GM21381 (cell line): ENCODE results near the gene SCN9A.
"Not testable (repeated sequence)": the region's sequence is repeated elsewhere in the genome, so short reads cannot be mapped to it uniquely, and the experiment has no call there.

Source experiments
- ATAC-seq: cut with Tn5 transposase; IDR thresholded peaks from one replicate; pipeline ENCODE4 v1.9.1; 2021; ENCODE audit warnings: mild to moderate bottlenecking, moderate library complexity; ENCODE audit not compliant: unreplicated experiment

SCN9A gene

DNA sequence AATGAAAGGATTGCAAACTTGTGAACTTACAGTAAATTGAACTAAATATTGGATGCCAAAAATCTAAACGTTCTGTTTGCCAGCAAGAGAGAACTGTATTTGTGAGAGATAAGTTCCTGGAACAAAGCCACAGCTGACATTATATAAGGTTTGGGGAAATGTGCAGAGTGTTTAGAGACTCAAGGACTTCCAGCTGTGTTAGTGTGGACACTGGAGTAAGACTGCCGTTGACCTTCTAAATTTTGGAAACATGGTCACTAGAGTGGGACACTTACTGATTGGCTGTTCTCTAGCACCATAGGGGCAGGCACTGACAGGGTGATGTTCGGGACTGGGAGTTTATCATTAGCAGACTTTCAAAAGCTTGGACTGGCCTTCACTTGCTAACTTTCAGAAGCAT is 40.5 kb downstream of the SCN9A start:
- no peak for ATAC-seq

DNA sequence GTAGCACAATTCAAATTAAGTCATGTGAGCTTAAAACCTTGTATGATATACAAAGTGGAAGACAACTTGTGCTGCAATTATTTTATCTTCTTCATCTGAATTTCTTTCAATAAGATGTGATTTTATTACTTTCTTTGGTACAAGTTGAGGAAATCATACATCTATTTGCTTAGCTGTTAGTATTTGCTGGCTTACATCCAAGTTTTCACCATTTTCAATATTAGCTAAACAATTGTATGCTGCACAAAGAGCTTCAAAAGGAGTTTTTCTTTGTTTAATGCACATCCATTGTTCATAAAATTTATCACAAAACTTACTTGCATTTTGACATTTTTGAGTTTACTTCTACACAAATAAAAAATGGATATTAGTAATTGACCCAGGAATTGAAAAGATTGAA is 40.9 kb downstream of the SCN9A start:
- ATAC-seq = no peak

DNA sequence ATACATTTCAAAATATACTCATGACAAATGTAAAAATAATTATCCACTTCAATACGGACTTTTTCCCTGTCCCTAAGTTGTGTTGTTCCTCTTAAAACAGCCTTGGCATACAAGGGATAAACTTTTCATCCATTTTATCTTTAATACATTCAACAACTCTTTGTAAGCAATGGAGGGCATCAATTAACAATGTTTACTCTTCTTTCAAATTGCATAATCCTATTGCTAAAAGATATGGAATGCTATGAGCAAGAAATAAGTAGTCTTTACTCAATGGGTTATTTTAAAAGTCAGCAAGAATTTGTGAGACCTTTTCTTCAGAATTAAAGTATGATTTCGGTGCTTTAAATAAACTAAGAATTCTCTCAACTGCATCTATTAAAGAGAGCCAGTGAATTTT is 41.9 kb downstream of the SCN9A start:
- no peak for ATAC-seq

DNA sequence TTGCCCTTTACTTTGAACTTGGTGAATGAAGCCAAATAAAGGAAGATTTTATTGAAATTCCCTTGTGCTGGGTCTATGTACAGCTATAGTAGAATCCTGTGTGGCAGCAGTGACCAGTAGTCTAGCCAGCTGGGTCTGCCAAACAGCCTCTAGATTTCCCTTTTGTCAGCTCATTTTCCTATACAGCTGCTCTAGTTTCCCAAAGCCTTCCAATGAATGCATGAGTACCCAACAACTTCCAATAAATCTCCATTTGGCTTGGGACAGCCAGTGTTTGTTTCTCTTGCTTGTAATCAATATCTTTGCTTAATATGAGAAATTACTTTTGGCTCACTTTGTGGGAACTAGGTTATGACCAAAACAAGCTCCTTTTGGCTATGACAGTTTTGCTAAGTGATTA is 43.6 kb downstream of the SCN9A start:
- no peak for ATAC-seq

DNA sequence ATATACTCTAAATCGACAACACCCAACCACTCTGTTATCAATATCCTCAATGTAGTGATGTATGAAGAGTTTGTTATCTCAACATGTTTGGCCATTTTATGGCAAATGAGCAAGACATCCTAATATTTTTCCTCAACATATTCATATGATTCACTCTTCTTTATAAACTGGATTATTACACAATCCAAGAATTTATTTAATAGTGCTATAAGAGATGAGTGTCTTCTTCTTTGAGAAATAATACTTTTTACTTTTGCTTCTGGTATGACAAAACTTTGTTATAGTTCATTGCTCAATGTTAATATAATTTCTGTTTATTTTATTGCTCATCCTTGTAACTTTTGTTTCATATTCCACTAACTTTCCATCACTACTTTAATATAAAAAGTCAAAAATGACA is 44.3 kb downstream of the SCN9A start:
- ATAC-seq = no peak

DNA sequence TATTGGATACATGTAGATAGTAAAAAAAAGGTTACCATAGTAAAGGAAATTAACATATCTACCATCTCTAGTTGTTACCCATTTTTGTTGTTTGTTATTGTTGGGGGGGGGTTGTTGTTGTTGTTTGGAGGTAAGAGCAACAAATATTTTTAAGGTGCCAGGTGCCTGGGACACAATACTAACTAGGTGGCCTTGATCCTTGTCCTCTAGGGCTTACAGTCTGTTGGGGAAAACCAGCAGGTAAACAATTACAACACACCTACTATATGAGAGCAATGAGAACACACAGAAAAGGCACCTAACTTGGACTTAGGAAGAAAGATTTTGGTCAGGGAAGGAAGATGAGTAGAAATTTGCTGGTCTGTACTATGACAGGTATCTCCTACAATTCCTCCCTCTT is 46.3 kb downstream of the SCN9A start:
- no peak for ATAC-seq

DNA sequence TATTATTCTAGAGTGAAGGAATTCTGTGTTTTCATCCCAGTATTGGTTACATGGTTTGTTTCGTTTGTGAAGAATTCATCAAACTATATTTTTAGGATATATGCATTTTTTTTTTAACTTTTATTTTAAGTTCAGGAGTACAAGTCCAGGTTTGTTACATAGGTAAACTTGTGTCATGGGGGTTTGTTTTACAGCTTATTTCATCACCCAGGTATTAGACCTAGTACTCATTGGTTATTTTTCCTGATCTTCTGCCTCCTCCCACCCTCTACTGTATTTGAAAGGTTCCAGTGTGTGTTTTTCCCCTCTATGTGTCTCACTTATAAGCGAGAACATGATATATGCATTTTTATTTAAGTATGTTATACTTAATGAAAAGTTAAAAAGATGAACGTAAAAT is 47.6 kb downstream of the SCN9A start:
- ATAC-seq = no peak

DNA sequence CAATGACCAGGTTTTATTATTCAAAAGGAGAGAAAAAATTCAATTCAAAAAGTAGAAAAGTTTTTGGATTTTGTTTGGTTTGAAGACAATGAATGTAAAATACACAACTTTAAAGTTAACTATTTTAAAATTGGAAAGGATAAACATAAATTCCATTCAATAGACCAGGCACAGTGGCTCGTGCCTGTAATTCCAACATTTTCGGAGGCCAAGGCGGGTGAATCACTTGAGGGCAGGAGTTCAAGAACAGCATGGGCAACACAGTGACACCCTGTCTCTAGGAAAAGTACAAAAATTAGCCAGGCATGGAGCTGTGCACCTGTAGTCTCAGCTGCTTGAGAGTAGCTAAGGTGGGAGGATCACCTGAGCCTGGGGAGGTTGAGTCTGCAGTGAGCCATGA is 54.7 kb downstream of the SCN9A start:
- no peak for ATAC-seq

DNA sequence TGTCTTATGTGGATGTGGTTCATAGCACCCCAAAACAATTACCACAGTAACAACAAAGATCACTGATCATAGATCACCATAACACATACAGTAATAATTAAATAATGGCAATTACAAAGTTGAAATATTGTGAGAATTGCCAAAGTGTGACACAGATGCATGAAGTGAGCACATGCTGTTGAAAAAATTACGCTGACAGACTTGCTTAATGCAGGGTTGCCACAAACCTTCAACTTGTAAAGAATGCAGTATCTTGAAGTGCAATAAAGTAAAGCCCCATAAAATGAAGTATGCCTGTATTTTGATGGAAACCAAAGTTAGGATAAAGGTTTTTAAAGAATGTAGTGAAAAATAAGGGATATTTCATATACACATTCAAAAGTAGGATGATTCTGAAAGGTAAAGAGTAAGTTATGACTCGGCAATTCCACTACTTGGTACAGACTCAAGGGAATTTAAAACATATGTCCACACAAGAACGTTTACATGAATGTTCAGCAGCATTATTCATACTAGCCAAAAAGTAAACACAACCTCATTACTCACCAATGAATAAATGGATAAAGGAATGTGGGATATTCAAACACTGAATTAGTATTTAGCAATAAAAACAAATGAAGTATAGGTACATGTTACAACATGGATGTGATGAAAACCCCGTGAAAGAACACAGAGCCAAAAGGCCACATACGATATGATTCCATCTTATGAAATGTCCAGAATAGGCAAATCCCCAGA is 61.6 kb downstream of the SCN9A start:
- ATAC-seq = no peak

DNA sequence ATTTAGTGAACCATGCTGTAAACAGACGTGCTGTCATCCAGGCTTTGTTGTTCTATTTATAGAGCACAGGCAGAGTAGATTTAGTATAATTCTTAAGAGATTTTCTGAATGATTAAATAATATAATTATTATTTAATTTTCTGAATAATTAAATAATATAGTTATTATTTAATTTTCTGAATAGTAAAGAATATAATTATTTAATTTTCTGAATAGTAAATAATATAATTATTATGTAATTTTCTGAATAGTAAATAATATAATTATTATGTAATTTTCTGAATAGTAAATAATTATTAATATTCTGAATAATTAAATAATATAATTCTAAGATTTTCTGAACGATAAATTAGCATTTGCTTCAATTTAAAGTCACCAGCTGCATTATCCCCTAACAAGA is 62.9 kb downstream of the SCN9A start:
- not testable (repeated sequence) for ATAC-seq

DNA sequence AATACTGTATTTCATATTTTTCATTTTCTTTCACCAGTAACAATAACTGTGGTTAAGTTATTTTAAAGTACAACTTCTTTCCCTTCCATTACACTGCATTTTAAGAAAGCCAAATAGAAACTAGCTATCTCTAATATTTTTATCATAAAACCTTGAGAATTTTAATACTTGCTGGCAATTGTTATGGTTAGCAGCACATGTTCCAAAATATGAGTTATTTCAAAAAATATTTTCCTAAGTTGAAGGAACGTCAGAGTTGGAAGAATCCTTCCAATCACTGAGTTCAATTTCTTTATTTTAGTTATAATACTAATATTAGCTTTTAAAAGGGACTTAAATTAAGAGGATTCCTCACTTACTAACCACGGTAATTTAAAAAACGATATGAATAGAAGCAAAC is 68.4 kb downstream of the SCN9A start:
- ATAC-seq = no peak

DNA sequence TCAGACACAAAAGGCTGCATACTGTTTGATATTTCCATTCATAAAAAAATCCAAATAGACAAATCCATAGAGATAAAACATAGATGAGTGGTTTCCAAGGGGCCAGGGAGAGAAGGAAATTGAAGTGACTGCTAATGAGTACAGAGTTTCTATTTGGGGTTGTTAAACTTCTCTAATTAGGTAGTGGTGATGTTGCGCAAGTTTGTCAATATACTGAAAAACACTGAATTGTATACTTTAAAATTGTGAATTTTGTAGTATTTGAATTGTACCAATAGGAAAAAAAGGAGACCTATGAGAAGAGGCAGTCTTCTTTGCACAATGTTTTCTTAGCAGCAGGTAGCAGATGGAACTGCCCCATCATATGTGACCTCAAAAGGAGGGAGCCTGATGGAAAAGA is 71.1 kb downstream of the SCN9A start:
- ATAC-seq = no peak

DNA sequence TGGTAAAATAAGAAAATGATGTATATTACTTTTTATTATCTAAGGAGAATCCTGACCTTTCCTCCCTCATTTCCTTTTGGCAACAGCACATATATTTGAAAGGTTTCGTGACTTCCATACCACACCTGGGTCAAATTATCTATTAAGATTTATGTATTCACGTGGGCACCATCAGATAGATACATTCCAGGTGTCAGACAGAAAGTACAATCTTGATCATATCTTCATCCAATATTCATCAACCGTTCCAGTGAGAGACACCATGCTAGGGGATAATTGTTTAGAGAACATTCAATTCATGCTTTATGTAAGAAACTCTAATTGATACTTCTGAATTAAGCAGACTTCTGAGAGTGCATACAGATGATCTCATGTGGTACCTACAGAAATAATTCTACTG is 73.7 kb downstream of the SCN9A start:
- ATAC-seq = no peak

DNA sequence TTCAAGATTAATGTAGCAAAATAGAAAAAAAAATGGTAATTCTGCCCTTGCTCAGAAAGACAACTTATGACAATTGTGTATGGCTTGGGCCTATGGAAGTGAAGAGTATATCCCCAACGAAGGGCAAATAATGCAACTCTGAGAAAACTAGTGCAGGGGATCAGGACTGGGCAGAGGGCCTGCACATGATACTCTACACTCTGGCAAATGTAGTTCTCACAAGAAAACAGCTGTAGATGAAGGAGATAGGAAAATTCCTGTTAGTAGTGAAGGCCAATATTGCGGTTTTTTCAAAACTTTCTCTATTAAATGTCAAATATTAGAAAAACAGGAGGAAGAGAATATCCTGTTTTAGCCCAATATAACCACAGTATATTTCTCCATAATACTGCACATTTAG is 77.8 kb downstream of the SCN9A start:
- ATAC-seq = no peak

DNA sequence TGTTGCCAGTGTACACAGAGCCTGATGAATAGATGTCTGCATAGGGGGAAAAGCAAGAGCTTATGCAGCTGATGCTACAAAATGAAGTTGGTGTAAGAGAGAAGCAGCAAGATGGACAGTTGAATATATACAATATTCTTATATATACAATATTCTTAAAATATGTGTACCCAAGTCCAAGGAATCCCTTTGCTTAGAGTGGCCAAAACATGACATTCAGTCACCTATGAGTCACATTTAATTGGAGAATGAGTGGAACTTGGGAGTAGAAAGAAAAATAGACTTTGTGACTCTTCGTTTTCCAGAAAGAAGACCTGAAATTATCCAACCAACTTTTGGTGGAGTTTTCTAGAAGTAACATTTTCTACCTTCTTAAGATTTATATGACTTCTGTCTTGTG is 81.8 kb downstream of the SCN9A start:
- ATAC-seq = no peak

DNA sequence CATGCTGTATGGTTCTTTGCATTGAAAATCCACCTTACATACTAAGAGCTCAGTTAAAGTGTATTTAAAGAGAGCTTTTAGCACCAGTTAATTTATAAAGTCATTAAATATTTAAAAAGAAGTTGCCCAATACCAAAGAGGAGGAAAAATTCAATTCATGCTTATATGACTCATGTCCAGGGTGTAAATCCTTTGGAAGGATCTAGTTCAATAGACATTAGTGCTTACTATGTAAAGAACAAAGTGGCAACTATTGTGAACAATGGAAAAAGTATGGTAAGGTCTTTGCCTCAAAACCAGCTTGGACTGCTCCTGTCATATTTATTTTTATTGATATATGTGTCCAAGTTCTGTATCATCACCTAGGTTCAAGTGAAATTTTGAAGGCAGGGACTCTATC is 90.5 kb downstream of the SCN9A start:
- ATAC-seq = no peak

DNA sequence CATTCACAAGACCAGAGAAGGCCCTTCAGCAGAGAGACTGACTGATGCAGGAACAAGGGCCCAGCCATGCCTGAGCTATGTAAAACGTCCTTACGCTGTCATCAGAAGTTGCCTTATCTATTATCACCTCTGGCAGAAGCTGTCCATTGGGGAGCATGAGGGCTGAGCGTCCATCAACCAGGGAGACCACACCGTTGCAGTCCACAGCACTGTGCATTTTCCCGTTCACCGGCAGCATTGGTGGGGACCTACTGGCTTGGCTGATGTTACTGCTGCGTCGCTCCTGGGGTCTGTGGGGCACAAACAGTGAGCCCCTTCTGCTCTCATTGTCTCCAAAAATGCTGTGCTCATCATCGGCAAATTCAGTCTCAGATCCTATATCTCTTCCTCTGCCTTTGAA is 91.4 kb downstream of the SCN9A start:
- ATAC-seq = no peak

DNA sequence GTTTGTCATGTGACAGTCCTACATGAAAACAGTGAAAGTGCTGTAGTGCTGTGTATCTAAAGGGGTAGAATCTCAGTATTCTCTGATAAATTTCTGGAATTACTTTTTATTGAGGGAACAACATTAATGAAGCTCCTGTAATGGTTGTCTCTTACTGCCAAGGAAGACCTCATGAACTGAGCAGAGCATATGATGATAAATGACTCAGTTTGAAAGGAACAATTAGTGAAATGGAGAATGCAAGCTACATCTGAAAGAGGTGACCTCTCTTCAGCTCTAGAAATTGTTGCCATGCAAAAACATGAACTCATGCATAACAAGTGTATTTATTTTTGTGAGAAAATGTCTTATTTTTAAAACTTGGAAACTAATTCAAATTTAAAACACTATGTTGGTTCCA is 93.6 kb downstream of the SCN9A start:
- ATAC-seq = no peak

DNA sequence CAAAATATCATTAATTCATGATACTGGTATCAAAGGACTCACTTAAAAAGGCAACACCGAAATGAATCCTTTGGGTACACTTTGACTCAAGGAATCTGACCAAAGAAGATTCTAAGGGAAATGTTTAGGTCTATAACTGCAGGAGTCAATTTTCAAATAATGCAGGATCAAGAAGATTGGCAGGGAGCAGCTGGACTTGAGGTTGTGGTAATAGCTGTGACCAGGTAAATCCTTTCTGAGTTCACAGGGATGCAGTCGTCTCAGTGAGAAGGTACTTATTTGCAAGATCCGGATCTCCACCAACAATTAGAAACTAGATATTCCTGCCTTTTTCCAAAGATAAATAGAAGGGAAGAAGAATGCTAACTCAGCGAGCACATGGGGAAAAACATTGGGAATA is 96.9 kb downstream of the SCN9A start:
- no peak for ATAC-seq

DNA sequence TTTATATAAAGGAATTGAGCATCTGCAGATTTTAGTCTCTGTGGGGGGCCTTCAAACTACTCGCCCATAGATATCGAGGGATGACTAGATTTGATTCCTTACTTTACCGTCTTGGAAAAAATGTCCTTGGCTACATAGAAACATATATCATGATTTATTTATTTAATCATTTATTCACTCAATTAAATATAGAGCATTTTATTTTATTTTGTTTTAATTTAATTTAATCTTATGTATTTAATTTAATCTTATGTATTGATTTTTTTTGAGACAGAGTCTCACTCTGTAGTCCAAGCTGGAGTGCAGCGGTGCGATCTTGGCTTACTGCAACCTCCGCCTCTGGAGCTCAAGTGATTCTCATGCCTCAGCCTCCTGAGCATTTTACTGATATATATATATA is 105.4 kb downstream of the SCN9A start:
- ATAC-seq = no peak

DNA sequence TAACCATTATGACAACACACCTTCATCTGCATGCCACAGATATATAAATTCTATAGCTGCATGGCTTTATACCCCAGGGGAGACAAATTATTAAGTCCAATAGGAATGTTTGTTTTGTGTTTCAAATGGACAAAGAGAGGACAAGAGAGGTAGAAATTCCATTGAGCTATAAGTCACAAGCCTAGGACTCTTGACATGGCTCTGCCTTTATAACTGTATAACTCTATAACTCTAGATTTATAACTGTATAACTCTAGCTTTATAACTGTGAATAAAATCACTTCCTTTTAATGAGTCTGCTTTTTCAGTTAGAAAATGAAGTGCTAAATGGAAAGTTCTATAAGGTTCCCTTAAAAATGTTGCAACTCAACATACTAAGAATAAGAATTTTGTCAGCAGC is 106.4 kb downstream of the SCN9A start:
- ATAC-seq = no peak

DNA sequence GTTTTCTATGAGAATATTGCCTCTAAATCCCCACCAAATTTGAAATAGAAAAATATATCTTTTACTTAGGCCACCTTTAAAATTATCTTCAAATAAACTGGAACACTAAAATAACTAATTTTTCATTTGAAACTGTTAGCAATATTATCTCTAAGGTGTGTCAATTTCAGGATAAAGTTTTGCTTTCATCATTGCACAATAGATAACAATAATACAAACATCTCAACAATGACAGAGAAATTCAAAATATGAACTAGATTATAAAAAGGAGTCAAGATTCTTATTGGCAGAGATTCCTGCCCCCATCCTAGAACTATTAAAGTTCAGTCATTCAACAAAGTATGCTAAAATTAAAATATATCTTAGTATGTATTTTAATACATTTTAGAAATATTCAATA is 117.9 kb downstream of the SCN9A start:
- ATAC-seq = no peak

DNA sequence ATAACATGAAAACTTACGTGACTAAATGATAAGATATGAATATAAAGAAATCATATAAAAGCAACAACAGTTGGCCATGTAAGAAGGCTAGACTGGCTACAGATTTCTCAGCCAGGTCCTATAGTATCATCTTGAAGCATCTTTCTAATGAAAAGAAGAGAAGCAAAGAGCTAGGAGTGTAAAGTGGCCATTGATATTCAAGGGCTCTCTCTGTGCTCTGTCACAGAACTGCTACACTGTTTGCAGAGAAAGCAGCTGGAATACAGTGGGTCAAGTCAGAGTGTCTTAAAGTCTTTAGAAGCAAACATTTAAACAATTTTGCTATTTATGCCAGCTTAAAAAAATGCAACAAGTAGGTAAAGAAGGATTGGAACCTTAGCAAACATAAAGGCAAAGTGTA is 118.8 kb downstream of the SCN9A start:
- no peak for ATAC-seq
